GM12878 (cell line): ENCODE measurements around the gene TUBGCP3. TPM values are rescaled to one million over a fixed set of nuclear protein-coding genes. Genes with fewer than 3 reads are reported as not detected.

Source experiments
- ATAC-seq: fragments of 200-7000 bp; cut with Tn5 transposase; 3 replicates; pipeline ENCODE4 v1.9.1; 2020; ENCODE audit warnings: mild to moderate bottlenecking, moderate library complexity
- BruUV-seq: library from RNA; stranded (reverse); fragments of 400-500 nt; replicated peaks from 2 replicates; lab custom pipeline; 2021; lab: Mats Ljungman, UMichigan
- CTCF ChIA-PET: fragments of 300-600 bp; sonication (Branson Sonifier 250); formaldehyde crosslinking; extraction: SDS; loops from one replicate; lab custom pipeline; 2021; ENCODE audit warnings: inconsistent platforms; lab: Yijun Ruan, JAX
- POLR2A ChIA-PET: fragments of 350-600 bp; formaldehyde crosslinking; extraction: SDS; loops from one replicate; lab custom pipeline; 2021; ENCODE audit warnings: inconsistent platforms; lab: Charles Lee
- RAD21 ChIA-PET: fragments of 300-600 bp; sonication (Branson Sonifier 250); formaldehyde crosslinking; loops from one replicate; lab custom pipeline; 2023; ENCODE audit warnings: antibody characterized with exemption; ENCODE audit not compliant: unreplicated experiment; lab: Charles Lee
- SMC1A ChIA-PET: fragments of 300-600 bp; sonication (Branson Sonifier 250); formaldehyde crosslinking; loops from one replicate; lab custom pipeline; 2023; ENCODE audit not compliant: unreplicated experiment, uncharacterized antibody; lab: Charles Lee
- DNase-seq: peaks from one replicate; pipeline ENCODE4 v3.0.0-alpha.2; 2011; ENCODE audit warnings: low read depth, low spot score
- FAIRE-seq: peaks from 3 replicates; lab custom pipeline; 2011; peaks lifted over from hg19 to GRCh38; lab: Jason Lieb, UNC
- H2AFZ ChIP-seq: 2 replicates; pipeline ENCODE4 v1.6.0; 2011; ENCODE audit warnings: low read depth, low read length, control low read depth; ENCODE audit not compliant: control insufficient read depth
- H3K27ac ChIP-seq: 2 replicates; pipeline ENCODE4 v1.5.1; 2011; ENCODE audit warnings: control low read depth; ENCODE audit not compliant: control insufficient read depth, insufficient read depth
- H3K27me3 ChIP-seq, 2 experiments: replicated peaks in 1 of 2; 2 replicates each; pipeline versions ENCODE4 v1.6.0 to v1.6.1; 2011; ENCODE audit warnings: low read length in 1 of 2; ENCODE audit not compliant: control insufficient read depth in 2 of 2, insufficient read depth in 2 of 2
- H3K36me3 ChIP-seq, 2 experiments: 2 replicates each; pipeline ENCODE4 v1.5.1; 2011; ENCODE audit warnings: low read length in 1 of 2; ENCODE audit not compliant: control insufficient read depth in 2 of 2, insufficient read depth in 2 of 2
- H3K4me1 ChIP-seq: 2 replicates; pipeline ENCODE4 v1.6.1; 2011; ENCODE audit warnings: mild to moderate bottlenecking, low read length, moderate library complexity, mixed read lengths; ENCODE audit not compliant: control insufficient read depth, insufficient read depth
- H3K4me2 ChIP-seq: 2 replicates; pipeline ENCODE4 v1.6.0; 2011; ENCODE audit warnings: control low read depth; ENCODE audit not compliant: control insufficient read depth, insufficient read depth
- H3K4me3 ChIP-seq: fragments of 200-600 bp; sonication (generic); 2 replicates; pipeline ENCODE4 v1.5.1; 2016
- H3K79me2 ChIP-seq: 2 replicates; pipeline ENCODE4 v1.6.0; 2011; ENCODE audit warnings: low read length; ENCODE audit not compliant: control insufficient read depth, insufficient read depth
- H3K9ac ChIP-seq: 2 replicates; pipeline ENCODE4 v1.8.0; 2011; ENCODE audit warnings: low read length, control low read depth, mixed read lengths; ENCODE audit not compliant: control insufficient read depth, insufficient read depth
- H3K9me3 ChIP-seq: replicated peaks from 3 replicates; pipeline ENCODE4 v1.5.1; 2011; ENCODE audit warnings: mild to moderate bottlenecking, low read length; ENCODE audit not compliant: control insufficient read depth, insufficient read depth
- H4K20me1 ChIP-seq: 2 replicates; pipeline ENCODE4 v1.6.0; 2011; ENCODE audit not compliant: control insufficient read depth, insufficient read depth
- ATF7 ChIP-seq: fragments of 450-650 bp; IDR thresholded peaks from 2 replicates; pipeline ENCODE4 v1.6.1; 2016; ENCODE audit warnings: low read depth, mild to moderate bottlenecking
- FOS ChIP-seq: IDR thresholded peaks from 3 replicates; pipeline ENCODE4 v1.6.1; 2011; ENCODE audit warnings: borderline replicate concordance; ENCODE audit not compliant: insufficient read length; ENCODE audit errors: extremely low read depth
- PKNOX1 ChIP-seq: fragments of 450-650 bp; IDR thresholded peaks from 2 replicates; pipeline ENCODE4 v1.6.1; 2016; ENCODE audit warnings: mild to moderate bottlenecking
- POU2F2 ChIP-seq: IDR thresholded peaks from 3 replicates; pipeline ENCODE4 v1.6.1; 2011; ENCODE audit warnings: low read depth, mild to moderate bottlenecking, low read length, borderline replicate concordance
- SIN3A ChIP-seq: IDR thresholded peaks from 2 replicates; pipeline ENCODE4 v1.6.1; 2012; ENCODE audit warnings: low read depth, low read length, improper control_type of control experiment
- ZNF274 ChIP-seq: IDR thresholded peaks from one replicate; pipeline ENCODE4 v1.8.0; 2011; ENCODE audit not compliant: insufficient read length, insufficient read depth
- WGBS: methylation state at CpG from one replicate; pipeline ENCODE4 v1.1.6; 2016; ENCODE audit warnings: low lambda C conversion rate; ENCODE audit not compliant: insufficient replicate concordance, insufficient coverage; ENCODE audit errors: missing lambda C conversion rate; 5-methylcytosine and 5-hydroxymethylcytosine counted together
- in situ Hi-C: fragments of 300-500 bp; cut with MboI; formaldehyde crosslinking; loops from 9 replicates; pipeline ENCODE4 v1.14.3; 2018; ENCODE audit warnings: mixed read lengths
- intact Hi-C: fragments of 100-400 bp; cut with micrococcal nuclease; formaldehyde crosslinking; loops from one replicate; pipeline ENCODE4 v1.14.2; 2022; ENCODE audit not compliant: unreplicated experiment
- polyA plus RNA-seq, 11 experiments: library from polyadenylated mRNA; depleted of rRNA in 4 of 11; unstranded in 6 of 11; stranded (reverse) in 5 of 11; fragments of >200 nt; fragmentation: Nextera tagmentation in 4 of 11; fragmentation: Illumina TruSeq in 1 of 11; extraction: Ambion mirVana in 4 of 11; extraction: Trizol in 1 of 11; gene quantifications; 1 replicate in 1 of 11; 2 replicates in 10 of 11; pipeline versions ENCODE4 v1.2.1 to v1.2.3, GENCODE V29; 2011 to 2016; ENCODE audit warnings: inconsistent platforms in 2 of 11, missing spikeins in 2 of 11, low read depth in 1 of 11
- total RNA-seq, 4 experiments: library from RNA; depleted of rRNA in 3 of 4; stranded (reverse); fragments of >200 nt in 3 of 4; fragmentation: Illumina TruSeq in 1 of 4; extraction: Trizol in 1 of 4; gene quantifications; 2 replicates each; pipeline versions ENCODE4 v1.2.1 to v1.2.3, GENCODE V29; 2013 to 2021

The TUBGCP3 gene
- total and polyA plus RNA-seq, 10 of the 15 experiments (the other 5 are each of a cell fraction or from before 2014, with no cell fraction given), result 4.0 to 34.0 (median 22.6) TPM

- SMC1A ChIA-PET, result no interaction called here
- no peak for DNase-seq
These were observed 131.6 kb downstream of the TUBGCP3 start for GRCh38 chr13:112456138-112457056.

More at GRCh38 chr13:112456138-112457056, 131.6 kb downstream of the TUBGCP3 start:
- intact Hi-C loops (no loop called here), in situ Hi-C loops (no loop called here)
- no peaks in the 10 kb centered on the region for H3K36me3 ChIP-seq
- H3K27me3 ChIP-seq, result no peaks in the 10 kb centered on the region
- no peak overlapping the region for H3K4me2 ChIP-seq
- ChIA-PET RAD21 (no interaction called here), CTCF (no interaction called here), POLR2A (no interaction called here)
- no peak overlapping the region for H2AFZ ChIP-seq
- H3K4me1 ChIP-seq, result no peaks in the 10 kb centered on the region
- H3K27ac ChIP-seq, result no peak overlapping the region
- no peak overlapping the region for H3K4me3 ChIP-seq
- BruUV-seq, result no TSS peak
- H4K20me1 ChIP-seq, result no peaks in the 10 kb centered on the region
- H3K9ac ChIP-seq, result no peak overlapping the region
- no peaks in the 10 kb centered on the region for H3K9me3 ChIP-seq
- 57% methylated on average over 22 of the region's 22 CpGs for whole genome bisulfite sequencing
- TF ChIP-seq FOS (no peak), SIN3A (no peak), ATF7 (no peak), POU2F2 (no peak), PKNOX1 (no peak), ZNF274 (no peak)
- H3K79me2 ChIP-seq, result no peaks in the 10 kb centered on the region
- no peak for FAIRE-seq
- ATAC-seq, result no peak
